B cell (primary cell): ENCODE results near the gene NRBP1. TPM values are rescaled to one million over a fixed set of nuclear protein-coding genes. Genes with fewer than 3 reads are reported as not detected.

Source experiments
- ATAC-seq: fragments of 200-7000 bp; cut with Tn5 transposase; one replicate; pipeline ENCODE4 v1.10.0; 2021; ENCODE audit warnings: low read depth, mild to moderate bottlenecking, moderate number of reproducible peaks, moderate library complexity
- CTCF ChIA-PET: fragments of 350-600 bp; sonication (Branson Sonifier 250); formaldehyde crosslinking; loops from one replicate; lab custom pipeline; 2021; ENCODE audit warnings: antibody characterized with exemption, inconsistent platforms; lab: Charles Lee
- POLR2A ChIA-PET: fragments of 350-600 bp; sonication (Branson Sonifier 250); formaldehyde crosslinking; loops from one replicate; lab custom pipeline; 2021; ENCODE audit warnings: antibody characterized with exemption; lab: Charles Lee
- DNase-seq: peaks from one replicate; pipeline ENCODE4 v3.0.0; 2013
- H2AFZ ChIP-seq: 2 replicates; pipeline ENCODE4 v1.6.1; 2012; ENCODE audit warnings: mild to moderate bottlenecking, low read depth, low read length; ENCODE audit not compliant: insufficient read depth, poor library complexity, severe bottlenecking
- H3K27ac ChIP-seq, 2 donors: 1 replicate in 1 of 2; 2 replicates in 1 of 2; pipeline ENCODE4 v1.5.1; 2012 to 2013; ENCODE audit warnings: low read length in 2 of 2, mild to moderate bottlenecking in 2 of 2, moderate library complexity in 1 of 2
- H3K27me3 ChIP-seq, 4 experiments: fragments of 200-600 bp in 1 of 4; sonication (generic) in 1 of 4; replicated peaks in 1 of 4; 1 replicate in 2 of 4; 2 replicates in 2 of 4; pipeline versions ENCODE4 v1.6.1 to v1.7.0; 2013 to 2016; ENCODE audit warnings: low read length in 3 of 4, mild to moderate bottlenecking in 2 of 4, mixed read lengths in 1 of 4, moderate library complexity in 1 of 4; ENCODE audit not compliant: insufficient read depth in 4 of 4, control insufficient read depth in 3 of 4; ENCODE audit errors: control extremely low read depth in 1 of 4
- H3K36me3 ChIP-seq, 2 experiments: replicated peaks in 1 of 2; 1 replicate in 1 of 2; 2 replicates in 1 of 2; pipeline versions ENCODE4 v1.6.1 to v1.7.1; 2013; ENCODE audit warnings: low read length in 1 of 2; ENCODE audit not compliant: insufficient read depth in 2 of 2, control insufficient read depth in 1 of 2; ENCODE audit errors: control extremely low read depth in 1 of 2, extremely low read depth in 1 of 2
- H3K4me1 ChIP-seq, 2 donors: fragments of 200-600 bp in 1 of 2; sonication (generic) in 1 of 2; 1 replicate in 1 of 2; 2 replicates in 1 of 2; pipeline versions ENCODE4 v1.5.1 to v1.6.1; 2013 to 2017; ENCODE audit warnings: low read length in 2 of 2; ENCODE audit not compliant: control insufficient read depth in 2 of 2, insufficient read depth in 2 of 2
- H3K4me2 ChIP-seq: replicated peaks from 2 replicates; pipeline ENCODE3; 2012; ENCODE audit warnings: mild to moderate bottlenecking, low read depth, low read length; ENCODE audit not compliant: poor library complexity, severe bottlenecking
- H3K4me3 ChIP-seq, 5 experiments: fragments of 200-600 bp in 1 of 5; sonication (generic) in 1 of 5; 1 replicate in 3 of 5; 2 replicates in 2 of 5; pipeline versions ENCODE4 v1.5.1 to v1.7.0; 2011 to 2016; ENCODE audit warnings: low read length in 4 of 5, mild to moderate bottlenecking in 4 of 5, low read depth in 2 of 5, control low read depth in 1 of 5, moderate library complexity in 1 of 5; ENCODE audit not compliant: insufficient read depth in 1 of 5; ENCODE audit errors: control extremely low read depth in 1 of 5, extremely low read depth in 1 of 5
- H3K79me2 ChIP-seq: fragments of 200-600 bp; sonication (generic); one replicate; pipeline ENCODE4 v1.6.0; 2016; ENCODE audit warnings: low read length; ENCODE audit not compliant: control insufficient read depth, insufficient read depth
- H3K9ac ChIP-seq: fragments of 200-600 bp; sonication (generic); 2 replicates; pipeline ENCODE4 v1.6.1; 2017; ENCODE audit warnings: mild to moderate bottlenecking, low read length, moderate library complexity
- H3K9me3 ChIP-seq, 3 donors: one replicate each; pipeline versions ENCODE4 v1.6.1 to v1.7.1; 2013; ENCODE audit warnings: low read length in 2 of 3; ENCODE audit not compliant: control insufficient read depth in 2 of 3, insufficient read depth in 1 of 3; ENCODE audit errors: control extremely low read depth in 1 of 3
- H4K20me1 ChIP-seq: 2 replicates; pipeline ENCODE4 v1.6.0; 2012; ENCODE audit warnings: mild to moderate bottlenecking, low read length; ENCODE audit not compliant: insufficient read depth, control insufficient read depth, poor library complexity, severe bottlenecking
- H3K27ac Mint-ChIP-seq: one replicate; pipeline ENCODE4 v1.8.0; 2021; ENCODE audit warnings: mixed read lengths
- H3K27me3 Mint-ChIP-seq: one replicate; pipeline ENCODE4 v1.8.0; 2021; ENCODE audit warnings: mixed read lengths
- H3K4me1 Mint-ChIP-seq: one replicate; pipeline ENCODE4 v1.8.0; 2021; ENCODE audit warnings: mixed read lengths
- H3K4me3 Mint-ChIP-seq: one replicate; pipeline ENCODE4 v1.8.0; 2021; ENCODE audit warnings: mixed read lengths
- H3K9me3 Mint-ChIP-seq: one replicate; pipeline ENCODE4 v1.8.0; 2022; ENCODE audit warnings: mixed read lengths; ENCODE audit not compliant: insufficient read depth
- EZH2 ChIP-seq: IDR thresholded peaks from 2 replicates; pipeline ENCODE4 v1.6.1; 2012; ENCODE audit warnings: borderline replicate concordance, low read depth, mild to moderate bottlenecking, moderate library complexity, low read length; ENCODE audit not compliant: insufficient read depth, poor library complexity, severe bottlenecking
- WGBS: methylation state at CpG from one replicate; pipeline ENCODE4 v1.1.5; 2013; ENCODE audit warnings: missing lambda C conversion rate; ENCODE audit not compliant: insufficient coverage; 5-methylcytosine and 5-hydroxymethylcytosine counted together
- intact Hi-C: fragments of 100-400 bp; cut with micrococcal nuclease; formaldehyde crosslinking; loops from one replicate; pipeline ENCODE4 v1.10.0; 2022
- polyA plus RNA-seq: library from polyadenylated mRNA; depleted of rRNA; stranded (reverse); fragments of >200 nt; gene quantifications from 2 replicates; pipeline ENCODE4 v1.2.3, GENCODE V29; 2012
- total RNA-seq, 2 donors: library from RNA; stranded (reverse); fragments of 120-200 nt in 1 of 2; gene quantifications; 1 replicate in 1 of 2; 2 replicates in 1 of 2; pipeline versions ENCODE4 v1.2.3 to v1.2.4, GENCODE V29; 2013 to 2022
- TF ChIP-seq, protein P1 (sequence below): fragments of 200-600 bp; IDR thresholded peaks from one replicate; pipeline ENCODE4 v1.8.0; 2022; ENCODE audit warnings: antibody characterized with exemption, mild to moderate bottlenecking

Gene NRBP1
- total and polyA plus RNA-seq, 2 donors (not counting 1 experiment from before 2014, with no cell fraction given), result 69.2 to 115 TPM

DNA sequence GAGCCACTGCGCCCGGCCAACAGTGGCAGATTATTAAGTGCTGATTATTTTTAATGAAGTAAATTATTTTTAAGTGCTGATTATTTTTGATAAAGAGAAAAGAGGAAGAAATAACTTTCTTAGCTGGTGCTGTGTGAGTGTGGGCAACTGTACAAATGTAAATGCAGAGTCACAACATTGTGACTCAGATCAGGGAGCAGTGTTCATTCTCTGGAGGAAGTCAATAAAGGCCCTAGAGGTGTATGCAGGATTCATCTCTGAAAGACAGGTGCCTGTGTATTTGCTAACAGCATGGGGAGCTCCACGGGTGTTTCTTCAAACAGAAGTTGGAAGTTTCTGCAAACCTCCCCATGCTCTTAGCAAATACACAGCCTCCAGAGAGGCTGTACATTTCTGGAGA is 19.9 kb downstream of the NRBP1 start:
- Mint-ChIP-seq H3K4me3 (no peak overlapping the region), H3K9me3 (no peaks in the 10 kb centered on the region), H3K27me3 (no peaks in the 10 kb centered on the region), H3K27ac (no peak overlapping the region), H3K4me1 (peaks cover 1% of the 10 kb centered on the region)
- Histone ChIP-seq H3K27me3 (no peaks in the 10 kb centered on the region), H3K9ac (no peak overlapping the region), H3K27ac (no peak overlapping the region), H3K36me3 (peaks cover 1 to 22% of the 10 kb centered on the region in 2 experiments), H2AFZ (no peak overlapping the region), H3K79me2 (no peaks in the 10 kb centered on the region), H3K4me2 (no peak overlapping the region), H3K9me3 (no peaks in the 10 kb centered on the region), H4K20me1 (no peaks in the 10 kb centered on the region), H3K4me1 (no peaks in the 10 kb centered on the region), H3K4me3 (no peak overlapping the region)
- ATAC-seq, result no peak
- ChIA-PET POLR2A (no interaction called here), CTCF (interaction anchor here (0.9 kb wide), 1 partner anchor 234 kb away, joined by 5 read pairs; no protein-coding TSS in a partner anchor)
- 93% methylated on average over 2 of the region's 3 CpGs for WGBS
- TF ChIP-seq EZH2, result no peak
- intact Hi-C loops, result loop anchor here (10.0 kb wide), 1 partner anchor 236 kb away; no protein-coding TSS in a partner anchor
- DNase-seq, result no peak

DNA sequence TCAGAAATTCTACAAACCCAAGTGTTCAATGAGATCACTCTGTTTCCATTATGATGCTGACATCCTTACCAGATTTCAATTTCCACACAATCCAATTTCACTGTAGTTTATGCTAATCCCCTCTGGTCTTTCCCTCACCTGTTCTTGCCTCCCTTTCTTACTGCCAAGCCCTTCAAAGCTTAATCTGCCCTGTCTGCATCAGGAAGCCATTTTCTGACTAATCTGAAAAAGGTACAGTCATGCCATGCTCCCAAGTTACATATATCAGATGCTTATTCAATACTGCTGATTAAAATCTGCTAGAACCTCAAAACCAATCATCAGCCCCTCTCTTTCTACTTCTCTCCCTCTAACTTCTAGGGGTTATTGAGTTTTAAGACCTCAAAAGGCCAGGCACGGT is 22.7 kb downstream of the NRBP1 start:
- Histone ChIP-seq H3K27me3 (no peaks in the 10 kb centered on the region), H3K79me2 (no peaks in the 10 kb centered on the region), H3K4me2 (no peak overlapping the region), H3K9ac (no peak overlapping the region), H2AFZ (no peak overlapping the region), H3K9me3 (no peaks in the 10 kb centered on the region), H4K20me1 (no peaks in the 10 kb centered on the region), H3K4me3 (no peak overlapping the region), H3K4me1 (no peaks in the 10 kb centered on the region), H3K36me3 (peaks cover 6 to 27% of the 10 kb centered on the region in 2 experiments), H3K27ac (no peak overlapping the region)
- WGBS, result 86% methylated on average over 1 of the region's 1 CpG
- no peak for ATAC-seq
- intact Hi-C loops, result no loop called here
- TF ChIP-seq, protein P1, sequence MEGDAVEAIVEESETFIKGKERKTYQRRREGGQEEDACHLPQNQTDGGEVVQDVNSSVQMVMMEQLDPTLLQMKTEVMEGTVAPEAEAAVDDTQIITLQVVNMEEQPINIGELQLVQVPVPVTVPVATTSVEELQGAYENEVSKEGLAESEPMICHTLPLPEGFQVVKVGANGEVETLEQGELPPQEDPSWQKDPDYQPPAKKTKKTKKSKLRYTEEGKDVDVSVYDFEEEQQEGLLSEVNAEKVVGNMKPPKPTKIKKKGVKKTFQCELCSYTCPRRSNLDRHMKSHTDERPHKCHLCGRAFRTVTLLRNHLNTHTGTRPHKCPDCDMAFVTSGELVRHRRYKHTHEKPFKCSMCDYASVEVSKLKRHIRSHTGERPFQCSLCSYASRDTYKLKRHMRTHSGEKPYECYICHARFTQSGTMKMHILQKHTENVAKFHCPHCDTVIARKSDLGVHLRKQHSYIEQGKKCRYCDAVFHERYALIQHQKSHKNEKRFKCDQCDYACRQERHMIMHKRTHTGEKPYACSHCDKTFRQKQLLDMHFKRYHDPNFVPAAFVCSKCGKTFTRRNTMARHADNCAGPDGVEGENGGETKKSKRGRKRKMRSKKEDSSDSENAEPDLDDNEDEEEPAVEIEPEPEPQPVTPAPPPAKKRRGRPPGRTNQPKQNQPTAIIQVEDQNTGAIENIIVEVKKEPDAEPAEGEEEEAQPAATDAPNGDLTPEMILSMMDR, result no peak
- no peak for TF ChIP-seq EZH2
- no peaks in the 10 kb centered on the region for H3K9me3 Mint-ChIP-seq
- H3K27ac Mint-ChIP-seq, result no peak overlapping the region
- ChIA-PET CTCF (no interaction called here), POLR2A (no interaction called here)
- H3K4me3 Mint-ChIP-seq, result no peak overlapping the region
- no peak for DNase-seq
- H3K27me3 Mint-ChIP-seq, result no peaks in the 10 kb centered on the region
- no peaks in the 10 kb centered on the region for H3K4me1 Mint-ChIP-seq
